H1 (cell line): ENCODE measurements around the gene C8B. TPM values are rescaled to one million over a fixed set of nuclear protein-coding genes. Genes with fewer than 3 reads are reported as not detected.

ENCODE experiments used
- CTCF ChIA-PET: fragments of 300-600 bp; sonication (Branson Sonifier 250); formaldehyde crosslinking; loops from one replicate; lab custom pipeline; 2021; ENCODE audit not compliant: partially characterized antibody; lab: Charles Lee
- POLR2A ChIA-PET: fragments of 300-600 bp; sonication (Branson Sonifier 250); formaldehyde crosslinking; loops from one replicate; lab custom pipeline; 2021; ENCODE audit warnings: inconsistent platforms; ENCODE audit not compliant: partially characterized antibody; lab: Charles Lee
- DNase-seq, 2 experiments: peaks; one replicate each; pipeline versions ENCODE4 v3.0.0 to v3.0.0-alpha.2; 2010 to 2022; ENCODE audit warnings: low spot score in 2 of 2, low read depth in 1 of 2, mixed read lengths in 1 of 2
- FAIRE-seq: peaks from 2 replicates; lab custom pipeline; 2011; peaks lifted over from hg19 to GRCh38; lab: Jason Lieb, UNC
- H2AFZ ChIP-seq: 2 replicates; pipeline ENCODE4 v1.8.1; 2012; ENCODE audit warnings: low read length, inconsistent platforms
- H2AK5ac ChIP-seq: 2 replicates; pipeline ENCODE4 v1.6.1; 2013; ENCODE audit warnings: low read depth, low read length
- H2BK120ac ChIP-seq: replicated peaks from 2 replicates; pipeline ENCODE3; 2013; ENCODE audit warnings: low read depth, low read length, inconsistent platforms
- H2BK12ac ChIP-seq: 2 replicates; pipeline ENCODE4 v1.6.1; 2013; ENCODE audit warnings: low read depth, low read length
- H2BK15ac ChIP-seq: 2 replicates; pipeline ENCODE4 v1.6.1; 2013; ENCODE audit warnings: low read length
- H2BK20ac ChIP-seq: 2 replicates; pipeline ENCODE4 v1.6.1; 2013; ENCODE audit warnings: low read length
- H2BK5ac ChIP-seq: 2 replicates; pipeline ENCODE4 v1.6.1; 2013; ENCODE audit warnings: low read depth, low read length
- H3K14ac ChIP-seq: 2 replicates; pipeline ENCODE4 v1.6.1; 2013; ENCODE audit warnings: inconsistent platforms; ENCODE audit not compliant: insufficient read length
- H3K18ac ChIP-seq: 2 replicates; pipeline ENCODE4 v1.6.1; 2013; ENCODE audit warnings: low read length; ENCODE audit errors: extremely low read depth
- H3K23ac ChIP-seq: 2 replicates; pipeline ENCODE4 v1.6.1; 2013; ENCODE audit warnings: inconsistent platforms; ENCODE audit not compliant: insufficient read length
- H3K23me2 ChIP-seq: 2 replicates; pipeline ENCODE4 v1.6.1; 2013; ENCODE audit warnings: low read depth, low read length
- H3K27ac ChIP-seq: 2 replicates; pipeline ENCODE4 v1.6.1; 2011; ENCODE audit warnings: low read depth, low read length, inconsistent platforms
- H3K27me3 ChIP-seq, 4 experiments: replicated peaks in 1 of 4; 1 replicate in 1 of 4; 2 replicates in 3 of 4; pipeline versions ENCODE4 v1.6.1 to v1.8.1; 2011 to 2013; ENCODE audit warnings: low read length in 3 of 4, mild to moderate bottlenecking in 3 of 4, inconsistent platforms in 2 of 4, mixed read lengths in 2 of 4, moderate library complexity in 1 of 4; ENCODE audit not compliant: control insufficient read depth in 3 of 4, insufficient read depth in 3 of 4; ENCODE audit errors: extremely low read depth in 1 of 4
- H3K36me3 ChIP-seq, 4 experiments: 2 replicates each; pipeline versions ENCODE4 v1.6.1 to v1.8.1; 2011 to 2013; ENCODE audit warnings: mild to moderate bottlenecking in 4 of 4, low read length in 3 of 4, moderate library complexity in 2 of 4, control low read depth in 1 of 4, inconsistent platforms in 1 of 4; ENCODE audit not compliant: insufficient read depth in 4 of 4, control insufficient read depth in 2 of 4
- H3K4ac ChIP-seq: replicated peaks from 2 replicates; pipeline ENCODE3; 2013; ENCODE audit warnings: low read length, low read depth, mixed read lengths, inconsistent platforms; ENCODE audit not compliant: insufficient read length
- H3K4me1 ChIP-seq, 4 experiments: replicated peaks in 1 of 4; 1 replicate in 1 of 4; 2 replicates in 3 of 4; pipeline versions ENCODE4 v1.6.1 to v1.8.1; 2011 to 2013; ENCODE audit warnings: low read length in 3 of 4, inconsistent platforms in 2 of 4, mixed read lengths in 1 of 4; ENCODE audit not compliant: insufficient read depth in 4 of 4, control insufficient read depth in 3 of 4
- H3K4me2 ChIP-seq, 2 experiments: 2 replicates each; pipeline versions ENCODE4 v1.6.1 to v1.8.1; 2011 to 2013; ENCODE audit warnings: low read depth in 2 of 2, low read length in 2 of 2, control low read depth in 1 of 2, inconsistent platforms in 1 of 2, mild to moderate bottlenecking in 1 of 2; ENCODE audit not compliant: insufficient read depth in 1 of 2
- H3K4me3 ChIP-seq, 4 experiments: fragments of 200-600, 300-600 bp in 1 of 4; sonication (generic), shearing (Covaris generic), sonication (Bioruptor Twin) in 1 of 4; 2 replicates each; pipeline versions ENCODE4 v1.5.1 to v1.8.1; 2011 to 2016; ENCODE audit warnings: low read length in 4 of 4, low read depth in 3 of 4, control low read depth in 2 of 4, inconsistent platforms in 2 of 4, mild to moderate bottlenecking in 2 of 4, mixed read lengths in 1 of 4, moderate library complexity in 1 of 4; ENCODE audit not compliant: insufficient read depth in 2 of 4; ENCODE audit errors: extremely low read depth in 1 of 4
- H3K56ac ChIP-seq: replicated peaks from 2 replicates; pipeline ENCODE3; 2013; ENCODE audit warnings: low read depth, mild to moderate bottlenecking, mixed read lengths, low read length, inconsistent platforms; ENCODE audit not compliant: insufficient read length
- H3K79me1 ChIP-seq: 2 replicates; pipeline ENCODE4 v1.6.1; 2013; ENCODE audit warnings: low read depth, low read length, control low read depth
- H3K79me2 ChIP-seq, 2 experiments: 2 replicates each; pipeline versions ENCODE4 v1.6.1 to v1.8.1; 2012 to 2013; ENCODE audit warnings: low read length in 2 of 2, mild to moderate bottlenecking in 2 of 2, inconsistent platforms in 1 of 2; ENCODE audit not compliant: insufficient read depth in 2 of 2, control insufficient read depth in 1 of 2
- H3K9ac ChIP-seq, 4 experiments: replicated peaks in 1 of 4; 1 replicate in 1 of 4; 2 replicates in 3 of 4; pipeline versions ENCODE4 v1.6.1 to v1.8.1; 2011 to 2013; ENCODE audit warnings: low read depth in 3 of 4, low read length in 3 of 4, control low read depth in 2 of 4, mild to moderate bottlenecking in 2 of 4, moderate library complexity in 2 of 4, inconsistent platforms in 1 of 4; ENCODE audit errors: extremely low read depth in 1 of 4
- H3K9me3 ChIP-seq, 2 experiments: 2 replicates each; pipeline versions ENCODE4 v1.6.1 to v1.8.1; 2012 to 2013; ENCODE audit warnings: mild to moderate bottlenecking in 2 of 2, moderate library complexity in 2 of 2, control low read depth in 1 of 2, inconsistent platforms in 1 of 2, low read depth in 1 of 2, low read length in 1 of 2, mixed read lengths in 1 of 2; ENCODE audit not compliant: insufficient read depth in 2 of 2
- H4K20me1 ChIP-seq, 2 experiments: replicated peaks in 1 of 2; 2 replicates each; pipeline versions ENCODE3 to v1.8.1; 2011 to 2013; ENCODE audit warnings: inconsistent platforms in 2 of 2, low read length in 2 of 2, mild to moderate bottlenecking in 1 of 2; ENCODE audit not compliant: insufficient read depth in 2 of 2, control insufficient read depth in 1 of 2
- H4K5ac ChIP-seq: 2 replicates; pipeline ENCODE4 v1.6.1; 2013; ENCODE audit warnings: low read length, low read depth, mixed read lengths, inconsistent platforms; ENCODE audit not compliant: insufficient read length
- H4K8ac ChIP-seq: 2 replicates; pipeline ENCODE4 v1.8.0; 2013; ENCODE audit warnings: mild to moderate bottlenecking, moderate library complexity, low read length, inconsistent platforms; ENCODE audit not compliant: insufficient read depth; ENCODE audit errors: extremely low read depth
- H4K91ac ChIP-seq: replicated peaks from 2 replicates; pipeline ENCODE3; 2013; ENCODE audit warnings: low read length, mixed read lengths, inconsistent platforms; ENCODE audit not compliant: insufficient read length
- KDM1A ChIP-seq: fragments of 200-600, 300-600 bp; sonication (generic); IDR thresholded peaks from 2 replicates; pipeline ENCODE4 v1.7.1; 2016; ENCODE audit warnings: mild to moderate bottlenecking, low read length, borderline replicate concordance
- RBBP5 ChIP-seq: IDR thresholded peaks from 2 replicates; pipeline ENCODE4 v1.7.1; 2012; ENCODE audit warnings: low read depth, mild to moderate bottlenecking, inconsistent platforms, low read length, moderate library complexity, borderline replicate concordance
- WGBS, 2 experiments: shearing (Covaris generic) in 1 of 2; methylation state at CpG; one replicate each; pipeline versions ENCODE4 v1.1.6 to v1.1.7; 2013 to 2015; ENCODE audit warnings: low lambda C conversion rate in 2 of 2, mixed read lengths in 2 of 2, inconsistent platforms in 1 of 2, low coverage in 1 of 2, missing lambda C conversion rate in 1 of 2; ENCODE audit not compliant: insufficient replicate concordance in 2 of 2, insufficient coverage in 1 of 2, insufficient read length in 1 of 2; ENCODE audit errors: extremely low coverage in 1 of 2, missing lambda C conversion rate in 1 of 2; 5-methylcytosine and 5-hydroxymethylcytosine counted together
- polyA plus RNA-seq, 7 experiments: library from polyadenylated mRNA; depleted of rRNA in 3 of 7; stranded (reverse) in 5 of 7; unstranded in 2 of 7; fragments of >200 nt in 5 of 7; fragments of 200-250 nt in 2 of 7; gene quantifications; 1 replicate in 5 of 7; 2 replicates in 1 of 7; 4 replicates in 1 of 7; pipeline versions ENCODE4 v1.2.1 to v1.2.3, GENCODE V29; 2011 to 2013; ENCODE audit warnings: missing spikeins in 2 of 7, mixed read lengths in 2 of 7
- total RNA-seq: library from RNA; stranded (reverse); fragmentation: NEBNext Ultra II Directional; extraction: Animal tissue kit (Norgen Biotek cat#: 25700); gene quantifications from 2 replicates; pipeline ENCODE4 v1.2.1, GENCODE V29; 2021

The C8B gene
- total and polyA plus RNA-seq, 2 of the 8 experiments (the other 6 are each of a cell fraction or from before 2014, with no cell fraction given): not detected

DNA sequence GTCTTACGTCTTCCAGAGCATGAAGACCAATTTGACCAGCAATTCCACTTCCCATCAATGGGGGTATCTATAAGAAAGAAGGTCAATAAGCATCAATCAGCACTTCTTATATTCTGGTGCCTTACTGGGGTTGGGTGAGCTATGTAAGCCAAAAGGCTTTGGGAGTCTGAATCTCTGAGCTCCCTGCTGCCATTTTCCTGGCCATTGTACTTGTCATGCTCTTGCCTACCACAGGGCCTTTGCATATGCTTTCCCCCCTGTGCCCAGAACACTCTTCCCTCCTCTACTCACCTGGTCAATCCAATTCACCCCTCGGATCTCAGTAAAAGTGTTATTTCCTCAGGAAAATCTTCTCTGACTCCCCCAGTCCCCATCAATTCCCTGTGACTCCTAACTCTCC is 36.3 kb downstream of the C8B start:
- H4K8ac ChIP-seq: no peak overlapping the region; the same call in 1 of the 2 replicates
- CTCF ChIA-PET: interaction anchor here (0.8 to 2.1 kb wide), 5 partner anchors 9 to 138 kb away, joined by 3 to 6 read pairs (median 3); no protein-coding TSS in a partner anchor
- FAIRE-seq (no peak), DNase-seq (no peak)
- no peak overlapping the region for H2AFZ ChIP-seq
- no peak overlapping the region for H2AK5ac ChIP-seq
- H3K4me1 ChIP-seq: peaks cover 0 to 8% (median 3%) of the 10 kb centered on the region in 4 experiments; a peak in 2 of 7 replicates
- H2BK120ac ChIP-seq: no peak overlapping the region
- H3K4ac ChIP-seq: no peak overlapping the region
- no peak overlapping the region for H2BK12ac ChIP-seq
- no peaks in the 10 kb centered on the region; the same call in 1 of the 2 replicates for H3K23me2 ChIP-seq
- WGBS, 2 experiments: 86% methylated on average over 2 of the region's 2 CpGs; no CpG with 5 or more reads in 1 of the 2 experiments
- H3K27ac ChIP-seq: no peak overlapping the region
- H3K79me2 ChIP-seq: no peaks in the 10 kb centered on the region
- H3K56ac ChIP-seq: no peak overlapping the region
- H3K9ac ChIP-seq: no peak overlapping the region
- H3K23ac ChIP-seq: no peak overlapping the region
- TF ChIP-seq RBBP5 (no peak), KDM1A (0 out of 2 replicates have a peak, but pooled peaks have one; percentile 28)
- H2BK5ac ChIP-seq: no peak overlapping the region
- POLR2A ChIA-PET: no interaction called here
- H3K4me2 ChIP-seq: no peak overlapping the region
- no peaks in the 10 kb centered on the region for H3K27me3 ChIP-seq
- H4K5ac ChIP-seq: no peak overlapping the region
- no peak overlapping the region for H3K4me3 ChIP-seq
- no peak overlapping the region for H3K14ac ChIP-seq
- H3K18ac ChIP-seq: no peak overlapping the region
- no peaks in the 10 kb centered on the region for H3K36me3 ChIP-seq
- H4K20me1 ChIP-seq: no peaks in the 10 kb centered on the region
- no peak overlapping the region for H2BK15ac ChIP-seq
- no peak overlapping the region for H2BK20ac ChIP-seq
- H4K91ac ChIP-seq: no peak overlapping the region
- no peaks in the 10 kb centered on the region for H3K9me3 ChIP-seq
- no peaks in the 10 kb centered on the region for H3K79me1 ChIP-seq
